NCI-H1436 (cell line): ENCODE results near the gene MME.
"Not testable (repeated sequence)": the region's sequence is repeated elsewhere in the genome, so short reads cannot be mapped to it uniquely, and the experiment has no call there.

ENCODE experiments used
- DNase-seq: peaks from one replicate; lab custom pipeline; 2025; lab: John Stamatoyannopoulos, UW

Gene MME

DNA sequence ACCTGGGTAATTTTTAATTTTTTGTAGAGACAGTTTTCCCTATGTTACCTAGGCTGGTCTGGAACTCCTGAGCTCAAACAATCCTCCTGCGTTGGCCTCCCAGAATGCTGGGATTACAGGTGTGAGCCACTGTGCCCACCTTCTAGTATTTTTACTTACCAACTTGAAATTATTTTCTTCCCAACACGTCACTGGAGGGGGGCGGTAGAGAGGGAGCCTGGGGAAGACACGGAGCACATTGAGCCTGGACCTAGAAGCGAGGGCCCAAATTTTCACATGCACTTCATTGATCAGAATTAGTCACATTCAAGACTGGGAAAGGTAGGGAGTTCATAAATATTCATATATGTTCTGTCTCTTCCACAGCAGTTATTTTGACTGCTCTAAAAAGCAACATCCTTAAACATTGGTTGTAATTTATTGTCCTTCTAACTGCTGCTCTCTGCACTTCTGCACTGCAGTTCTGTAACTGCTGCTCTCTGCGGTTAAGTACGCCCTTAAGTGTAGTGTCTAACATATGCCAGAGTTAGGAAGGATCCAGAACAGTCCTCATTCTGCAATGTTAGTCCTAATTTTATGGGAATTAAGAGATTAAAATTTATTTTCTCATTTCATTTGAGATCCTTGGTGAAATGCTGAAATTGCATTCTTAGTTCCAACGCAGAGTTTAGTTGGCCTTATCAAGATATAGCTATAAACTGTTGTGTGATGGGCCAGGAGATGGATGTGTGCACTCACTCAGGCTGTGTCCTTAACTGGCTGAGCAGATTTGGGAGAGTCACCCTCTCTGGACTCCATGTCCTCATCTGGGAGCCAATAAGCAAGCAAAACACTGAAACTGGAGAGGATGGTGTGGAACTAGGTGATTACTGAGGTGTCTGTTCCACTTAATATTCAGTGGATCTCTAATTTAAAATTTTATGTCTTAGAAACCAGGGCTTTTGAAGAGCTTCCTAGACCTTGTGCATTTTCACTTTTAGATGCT is 115.1 kb downstream of the MME start:
- no peak for DNase-seq

DNA sequence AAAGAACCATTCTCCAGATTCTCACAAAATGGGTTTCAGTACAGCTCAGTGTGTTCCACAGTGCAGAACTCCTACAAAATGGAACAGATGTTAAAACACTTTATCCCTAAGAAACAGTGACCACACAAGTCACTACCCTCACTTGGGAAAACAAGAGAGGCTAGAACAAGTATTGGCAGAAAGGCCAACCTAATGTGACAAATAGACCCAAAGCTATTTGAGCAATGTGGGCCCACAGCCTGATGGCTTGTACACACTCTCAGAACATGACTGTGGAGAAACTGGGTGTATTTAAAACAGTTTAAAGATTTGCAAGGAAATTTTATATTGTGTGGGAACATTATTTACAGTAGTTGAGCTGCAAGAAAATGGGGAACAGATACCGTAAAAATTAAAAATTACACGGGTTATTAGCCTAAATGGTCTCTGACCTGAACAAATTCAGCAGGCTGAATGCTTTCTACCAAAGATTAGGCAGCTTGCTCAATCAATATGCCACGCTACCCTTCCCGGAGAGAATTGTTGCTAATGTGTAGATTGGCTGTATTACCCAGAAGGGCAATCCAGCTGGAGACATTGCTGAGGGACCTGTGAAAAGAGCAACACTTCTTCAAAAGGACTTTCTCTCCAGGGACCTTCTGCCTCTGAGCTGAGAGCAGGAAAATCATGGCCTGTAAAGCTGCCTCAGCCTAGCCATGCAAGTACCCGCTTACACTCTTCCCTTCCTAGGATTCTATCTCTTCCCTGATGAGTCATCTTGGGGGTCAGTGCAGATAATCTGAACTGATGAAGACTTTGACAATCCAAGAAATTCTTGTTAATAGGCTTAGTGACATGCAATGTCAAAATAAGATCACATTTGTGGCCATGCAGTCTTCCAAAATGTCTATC is 116.3 kb downstream of the MME start:
- no peak for DNase-seq

DNA sequence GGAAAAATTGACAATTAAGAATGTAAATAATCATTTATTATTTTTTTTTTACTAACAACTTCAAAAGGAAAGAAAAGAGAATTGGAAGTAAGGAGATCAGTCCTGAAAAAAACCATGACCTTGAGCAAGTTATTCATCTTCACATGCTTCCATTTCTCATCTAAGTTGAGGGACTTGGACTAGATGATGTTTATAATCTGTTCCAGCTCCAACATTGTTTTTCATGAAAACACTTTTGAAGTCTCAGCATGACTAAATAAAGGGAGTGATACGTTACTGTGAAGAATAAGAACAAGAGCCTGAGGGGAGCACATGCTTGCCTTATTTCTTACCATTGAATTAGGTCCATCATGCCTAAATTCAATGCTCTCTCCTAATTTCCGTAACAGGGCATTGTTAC is 117.7 kb downstream of the MME start:
- DNase-seq, result no peak

GRCh38 chr3:155202626-155203025 is 122.5 kb downstream of the MME start:
- DNase-seq, result no peak

DNA sequence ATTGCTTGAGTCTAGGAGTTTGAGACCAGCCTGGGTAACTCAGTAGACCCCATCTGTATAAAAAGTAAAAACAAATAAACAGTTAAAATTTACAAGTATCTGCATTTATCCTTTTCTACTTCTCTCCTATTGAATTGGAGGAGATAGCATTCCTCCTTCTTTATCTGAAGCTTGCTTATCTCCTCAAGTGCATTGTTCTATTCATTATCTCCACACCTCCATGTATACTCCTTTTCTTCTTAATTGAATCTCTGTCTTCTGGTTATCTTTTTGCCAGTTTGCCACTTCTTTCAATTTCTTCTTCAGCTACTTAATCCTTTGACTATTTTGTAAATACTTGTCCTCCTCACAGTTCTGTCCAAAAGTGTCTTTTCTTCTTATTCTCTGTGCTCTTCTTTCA is 124.7 kb downstream of the MME start:
- DNase-seq, result no peak

DNA sequence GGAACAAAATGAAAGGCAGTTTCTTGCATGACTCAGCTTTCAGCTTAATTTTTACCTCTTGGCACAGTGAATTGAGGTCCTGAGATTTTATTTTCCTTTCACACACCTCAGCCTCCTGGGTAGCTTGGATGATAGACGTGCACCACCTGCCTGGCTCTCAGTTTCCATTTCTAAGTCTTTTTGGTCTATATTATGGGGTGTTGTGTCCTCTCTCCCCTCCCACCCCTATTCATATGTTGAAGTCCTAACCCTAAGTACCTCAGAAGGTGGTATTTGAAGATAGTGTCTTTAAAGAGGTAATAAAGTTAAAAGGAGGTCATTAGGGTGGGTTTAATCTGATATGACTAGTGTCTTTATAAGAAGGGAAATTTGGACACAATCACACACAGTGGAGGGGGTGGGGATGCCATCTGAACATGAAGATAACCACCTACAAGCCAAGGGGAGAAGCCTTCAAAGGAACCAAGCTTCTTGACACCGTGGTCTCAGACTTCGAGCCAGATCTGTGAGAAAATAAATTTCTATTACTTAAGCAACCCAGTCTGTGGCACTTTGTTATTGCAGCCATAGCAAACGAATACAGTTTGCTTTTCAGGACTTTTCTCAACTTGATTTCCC is 128.2 kb downstream of the MME start:
- DNase-seq, result no peak

DNA sequence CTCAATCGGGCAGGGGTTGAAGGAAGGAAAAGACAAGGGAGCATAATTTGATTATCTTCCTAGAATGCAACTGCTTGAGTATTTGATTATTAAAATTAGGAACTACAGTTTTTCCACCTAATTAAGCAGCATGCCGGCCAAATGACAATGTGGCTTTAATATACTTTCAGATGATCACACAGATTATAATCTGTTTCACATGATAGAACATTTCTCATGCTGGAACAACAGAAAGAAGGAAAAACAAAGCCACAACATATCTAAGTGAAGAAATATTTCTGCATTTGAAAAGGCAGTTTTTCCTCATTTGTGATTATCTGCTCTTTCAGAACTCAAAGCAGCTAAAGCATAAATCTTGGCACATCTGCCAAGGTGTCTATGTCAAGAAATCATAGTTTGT is 130.6 kb downstream of the MME start:
- DNase-seq, result no peak

DNA sequence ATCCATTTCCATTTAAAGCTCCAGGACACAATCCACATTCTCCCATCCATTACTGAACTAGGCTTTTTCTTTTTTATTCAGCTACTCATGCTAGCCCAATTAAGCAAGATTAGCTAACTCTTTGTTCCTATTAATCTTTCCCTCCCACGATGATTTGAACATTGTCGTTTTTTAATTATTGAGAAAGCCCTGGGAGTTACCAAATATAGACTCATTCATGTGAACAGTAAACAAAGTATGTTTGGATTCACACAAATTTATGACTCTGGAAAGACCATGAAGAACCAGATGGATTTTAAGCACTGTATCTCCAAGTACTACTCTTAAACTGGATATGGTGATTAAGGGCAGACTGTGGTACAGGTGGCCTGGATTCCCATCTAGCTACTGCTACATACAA is 131.1 kb downstream of the MME start:
- no peak for DNase-seq

GRCh38 chr3:155211940-155212339 is 131.8 kb downstream of the MME start:
- no peak for DNase-seq

GRCh38 chr3:155216007-155216406 is 135.9 kb downstream of the MME start:
- DNase-seq, result not testable (repeated sequence)

GRCh38 chr3:155217591-155217990 is 137.5 kb downstream of the MME start:
- DNase-seq, result no peak

DNA sequence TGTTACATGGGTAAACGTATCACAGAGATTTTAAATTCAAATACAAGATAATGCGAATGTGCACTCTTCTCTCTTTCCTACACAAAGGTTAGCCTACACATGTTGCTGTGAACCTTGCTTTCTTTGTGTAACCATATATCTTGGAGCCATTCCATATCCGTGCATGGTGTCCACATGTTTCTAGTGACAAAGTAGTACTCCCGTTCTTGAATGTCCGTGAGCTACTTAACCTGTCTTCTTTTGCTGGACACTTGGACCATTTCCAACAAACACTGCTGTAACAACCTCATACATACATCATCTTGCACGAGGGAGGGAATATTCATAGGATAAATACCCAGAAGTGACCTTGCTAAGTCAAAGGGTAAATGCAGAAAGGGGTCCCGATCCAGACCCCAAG is 138.3 kb downstream of the MME start:
- no peak for DNase-seq

GRCh38 chr3:155219106-155219505 is 139.0 kb downstream of the MME start:
- DNase-seq, result no peak

GRCh38 chr3:155225417-155225816 is 145.3 kb downstream of the MME start:
- DNase-seq, result no peak

GRCh38 chr3:155227141-155227540 is 147.0 kb downstream of the MME start:
- no peak for DNase-seq

DNA sequence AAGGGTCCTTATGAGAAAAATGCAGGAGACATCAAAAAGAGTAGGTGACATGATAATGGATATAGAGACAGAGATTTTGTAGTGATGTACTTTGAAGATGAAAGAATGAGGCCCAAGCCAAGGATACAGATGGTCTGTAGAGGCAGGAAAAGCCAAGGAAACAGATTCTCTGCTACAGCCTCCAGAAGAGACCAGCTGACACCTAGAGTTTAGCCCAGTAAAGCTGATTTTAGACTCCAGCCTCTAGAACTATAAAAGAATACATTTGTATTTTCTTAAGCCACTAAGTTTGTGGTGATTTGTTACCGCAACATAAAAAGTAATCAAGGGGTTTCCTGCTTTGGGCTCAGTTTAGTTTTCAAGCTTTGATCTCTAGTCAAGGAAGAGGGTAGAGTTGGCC is 148.6 kb downstream of the MME start:
- no peak for DNase-seq

DNA sequence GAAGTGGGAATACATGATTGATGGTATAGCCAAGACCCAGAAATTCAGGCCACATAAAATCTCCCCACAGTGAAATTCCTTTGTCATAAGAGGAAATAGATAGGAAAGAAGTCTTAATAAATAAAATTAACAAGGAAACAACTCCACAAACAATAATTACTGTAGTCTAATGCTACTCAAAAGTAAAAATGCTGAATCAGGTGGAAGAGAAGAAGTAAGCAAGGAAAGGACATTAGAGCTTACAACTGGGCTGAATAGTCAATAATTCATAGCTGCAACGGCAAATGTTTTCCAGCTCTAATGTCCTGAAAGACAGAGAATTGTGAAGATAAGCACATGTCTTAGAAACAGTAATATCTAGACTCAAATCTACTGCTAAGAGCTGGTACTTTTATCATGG is 149.0 kb downstream of the MME start:
- DNase-seq, result no peak

- no peak for DNase-seq
These were observed 150.3 kb downstream of the MME start for GRCh38 chr3:155230382-155230781.

DNA sequence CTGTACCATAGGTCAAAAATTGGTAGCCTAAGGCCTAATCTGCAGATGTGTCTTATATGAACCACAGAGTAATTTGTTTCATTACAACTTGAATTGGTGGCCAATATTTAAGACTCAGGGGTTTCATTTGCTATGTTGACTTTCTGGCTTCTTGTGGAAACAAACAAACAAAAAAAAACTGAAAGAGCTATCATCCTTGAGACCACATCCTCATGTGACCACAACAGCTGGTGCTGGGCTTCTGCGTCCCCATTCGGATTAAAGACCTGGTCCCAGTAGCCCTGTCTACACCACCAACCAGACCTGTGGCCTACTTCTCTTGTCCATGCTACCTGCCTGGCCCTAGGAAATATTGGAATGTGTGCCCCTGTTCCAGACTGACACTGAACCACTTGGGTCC is 151.7 kb downstream of the MME start:
- DNase-seq, result no peak

DNA sequence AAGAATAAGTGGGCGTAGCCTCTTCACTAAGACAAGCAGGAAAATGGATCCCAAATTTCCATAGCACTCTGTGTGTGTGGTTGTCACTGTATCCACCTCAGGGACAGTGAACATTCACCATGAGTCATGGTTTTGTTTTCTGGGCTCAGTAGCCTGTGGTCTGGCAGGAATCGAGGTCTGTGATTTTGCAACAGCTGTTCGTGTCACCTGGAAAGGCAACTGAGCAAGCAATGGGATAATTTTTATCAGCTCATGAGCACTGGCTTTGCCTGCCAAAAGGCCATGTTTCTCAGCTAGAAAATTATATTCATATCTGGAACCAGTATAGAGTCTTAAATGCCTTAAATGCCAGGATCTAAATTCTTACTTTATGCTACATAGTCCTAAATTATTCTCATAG is 152.5 kb downstream of the MME start:
- DNase-seq, result no peak

- DNase-seq, result no peak
These were observed 153.1 kb downstream of the MME start for GRCh38 chr3:155233213-155233612.
